Measurements from ENCODE around the gene RSPO4. TPM values are rescaled to one million over a fixed set of nuclear protein-coding genes. Genes with fewer than 3 reads are reported as not detected.
A peak's percentile ranks its signal among the peaks of the same experiment; 100 is the strongest.

The RSPO4 gene
- total RNA-seq, 1 donor from 2014 or later, result 0.34 TPM

GRCh38 chr20:1041845-1042390 is 39.8 kb upstream of the RSPO4 start:
- H3K27ac Mint-ChIP-seq (ENCODE audit: unreplicated experiment), result no peak overlapping the region
- Histone ChIP-seq H3K9ac (ENCODE audit: low read length) (no peak overlapping the region), H4K20me1 (ENCODE audit: insufficient read depth, low read length) (no peaks in the 10 kb centered on the region), H3K79me2 (ENCODE audit: insufficient read depth, low read length) (no peaks in the 10 kb centered on the region), H3K27me3 (ENCODE audit: insufficient read depth, low read length) (no peaks in the 10 kb centered on the region), H2AFZ (ENCODE audit: low read depth, low read length) (no peak overlapping the region), H3K27ac (ENCODE audit: low read depth, low read length) (no peak overlapping the region), H3K9me3 (ENCODE audit: insufficient read depth, low read depth, low read length) (no peaks in the 10 kb centered on the region), H3K4me1 (ENCODE audit: insufficient read depth, low read length) (no peaks in the 10 kb centered on the region), H3K4me3 (ENCODE audit: insufficient read depth, low read depth, low read length) (no peak overlapping the region), H3K4me2 (ENCODE audit: low read length) (no peak overlapping the region), H3K36me3 (ENCODE audit: insufficient read depth, low read length) (no peaks in the 10 kb centered on the region)
- H3K27me3 Mint-ChIP-seq (ENCODE audit: low read depth, unreplicated experiment), result peaks cover 32% of the 10 kb centered on the region
- no peaks in the 10 kb centered on the region for H3K9me3 Mint-ChIP-seq (ENCODE audit: unreplicated experiment)
- no peak for FAIRE-seq
- peak; percentile 0 for DNase-seq (ENCODE audit: low read depth)
- no peak for TF ChIP-seq EZH2 (IDR thresholded peaks at IDR 0.05; ENCODE audit: insufficient read depth, low read length)
- no peak for TF ChIP-seq CTCF (IDR thresholded peaks at IDR 0.05; ENCODE audit: insufficient read depth, low read depth, low read length)
- no peaks in the 10 kb centered on the region for H3K4me1 Mint-ChIP-seq (ENCODE audit: low read depth, unreplicated experiment)
- no peaks in the 10 kb centered on the region for H3K36me3 Mint-ChIP-seq (ENCODE audit: low read depth, unreplicated experiment)
- no peak overlapping the region for H3K4me3 Mint-ChIP-seq (ENCODE audit: unreplicated experiment)

- DNase-seq (ENCODE audit: low read depth) (no peak), FAIRE-seq (no peak)
- H3K9ac ChIP-seq (ENCODE audit: low read length), result no peak overlapping the region
- H3K27ac ChIP-seq (ENCODE audit: low read depth, low read length), result no peak overlapping the region
- H3K4me1 ChIP-seq (ENCODE audit: insufficient read depth, low read length), result no peaks in the 10 kb centered on the region
- H3K36me3 ChIP-seq (ENCODE audit: insufficient read depth, low read length), result no peaks in the 10 kb centered on the region
- no peaks in the 10 kb centered on the region for H3K27me3 ChIP-seq (ENCODE audit: insufficient read depth, low read length)
- TF ChIP-seq EZH2 (IDR thresholded peaks at IDR 0.05; ENCODE audit: insufficient read depth, low read length), result no peak
- TF ChIP-seq CTCF (IDR thresholded peaks at IDR 0.05; ENCODE audit: insufficient read depth, low read depth, low read length), result no peak
- Mint-ChIP-seq H3K4me1 (ENCODE audit: low read depth, unreplicated experiment) (peaks cover 4% of the 10 kb centered on the region), H3K36me3 (ENCODE audit: low read depth, unreplicated experiment) (no peaks in the 10 kb centered on the region), H3K4me3 (ENCODE audit: unreplicated experiment) (no peak overlapping the region), H3K27me3 (ENCODE audit: low read depth, unreplicated experiment) (peaks cover 8% of the 10 kb centered on the region), H3K27ac (ENCODE audit: unreplicated experiment) (no peak overlapping the region), H3K9me3 (ENCODE audit: unreplicated experiment) (peaks cover 3% of the 10 kb centered on the region)
- H4K20me1 ChIP-seq (ENCODE audit: insufficient read depth, low read length), result no peaks in the 10 kb centered on the region
- no peak overlapping the region for H3K4me3 ChIP-seq (ENCODE audit: insufficient read depth, low read depth, low read length)
- no peaks in the 10 kb centered on the region for H3K79me2 ChIP-seq (ENCODE audit: insufficient read depth, low read length)
- H3K9me3 ChIP-seq (ENCODE audit: insufficient read depth, low read depth, low read length), result no peaks in the 10 kb centered on the region
- no peak overlapping the region for H3K4me2 ChIP-seq (ENCODE audit: low read length)
- H2AFZ ChIP-seq (ENCODE audit: low read depth, low read length), result no peak overlapping the region
These were observed 36.1 kb upstream of the RSPO4 start for GRCh38 chr20:1038205-1038604.

GRCh38 chr20:1037039-1037438 is 34.9 kb upstream of the RSPO4 start:
- Mint-ChIP-seq H3K27me3 (ENCODE audit: low read depth, unreplicated experiment) (peaks cover 8% of the 10 kb centered on the region), H3K4me1 (ENCODE audit: low read depth, unreplicated experiment) (peaks cover 4% of the 10 kb centered on the region), H3K9me3 (ENCODE audit: unreplicated experiment) (peaks cover 3% of the 10 kb centered on the region), H3K27ac (ENCODE audit: unreplicated experiment) (no peak overlapping the region), H3K36me3 (ENCODE audit: low read depth, unreplicated experiment) (no peaks in the 10 kb centered on the region), H3K4me3 (ENCODE audit: unreplicated experiment) (no peak overlapping the region)
- no peak overlapping the region for H2AFZ ChIP-seq (ENCODE audit: low read depth, low read length)
- no peak overlapping the region for H3K4me2 ChIP-seq (ENCODE audit: low read length)
- FAIRE-seq (no peak), DNase-seq (ENCODE audit: low read depth) (no peak)
- TF ChIP-seq CTCF (IDR thresholded peaks at IDR 0.05; ENCODE audit: insufficient read depth, low read depth, low read length) (no peak), EZH2 (IDR thresholded peaks at IDR 0.05; ENCODE audit: insufficient read depth, low read length) (no peak)
- H3K9me3 ChIP-seq (ENCODE audit: insufficient read depth, low read depth, low read length), result no peaks in the 10 kb centered on the region
- no peaks in the 10 kb centered on the region for H3K79me2 ChIP-seq (ENCODE audit: insufficient read depth, low read length)
- H3K27ac ChIP-seq (ENCODE audit: low read depth, low read length), result no peak overlapping the region
- H3K4me3 ChIP-seq (ENCODE audit: insufficient read depth, low read depth, low read length), result no peak overlapping the region
- no peaks in the 10 kb centered on the region for H3K36me3 ChIP-seq (ENCODE audit: insufficient read depth, low read length)
- H3K4me1 ChIP-seq (ENCODE audit: insufficient read depth, low read length), result no peaks in the 10 kb centered on the region
- H3K9ac ChIP-seq (ENCODE audit: low read length), result no peak overlapping the region
- no peaks in the 10 kb centered on the region for H3K27me3 ChIP-seq (ENCODE audit: insufficient read depth, low read length)
- no peaks in the 10 kb centered on the region for H4K20me1 ChIP-seq (ENCODE audit: insufficient read depth, low read length)
